ENCODE data around the gene FGF9. TPM values are rescaled to one million over a fixed set of nuclear protein-coding genes. Genes with fewer than 3 reads are reported as not detected.
A peak's percentile ranks its signal among the peaks of the same experiment; 100 is the strongest.

The FGF9 gene
- total RNA-seq (1 to 10 TPM; 6.5 to 7.3 TPM), polyA plus RNA-seq (1 to 10 TPM; 2.1 to 2.5 TPM)

DNA sequence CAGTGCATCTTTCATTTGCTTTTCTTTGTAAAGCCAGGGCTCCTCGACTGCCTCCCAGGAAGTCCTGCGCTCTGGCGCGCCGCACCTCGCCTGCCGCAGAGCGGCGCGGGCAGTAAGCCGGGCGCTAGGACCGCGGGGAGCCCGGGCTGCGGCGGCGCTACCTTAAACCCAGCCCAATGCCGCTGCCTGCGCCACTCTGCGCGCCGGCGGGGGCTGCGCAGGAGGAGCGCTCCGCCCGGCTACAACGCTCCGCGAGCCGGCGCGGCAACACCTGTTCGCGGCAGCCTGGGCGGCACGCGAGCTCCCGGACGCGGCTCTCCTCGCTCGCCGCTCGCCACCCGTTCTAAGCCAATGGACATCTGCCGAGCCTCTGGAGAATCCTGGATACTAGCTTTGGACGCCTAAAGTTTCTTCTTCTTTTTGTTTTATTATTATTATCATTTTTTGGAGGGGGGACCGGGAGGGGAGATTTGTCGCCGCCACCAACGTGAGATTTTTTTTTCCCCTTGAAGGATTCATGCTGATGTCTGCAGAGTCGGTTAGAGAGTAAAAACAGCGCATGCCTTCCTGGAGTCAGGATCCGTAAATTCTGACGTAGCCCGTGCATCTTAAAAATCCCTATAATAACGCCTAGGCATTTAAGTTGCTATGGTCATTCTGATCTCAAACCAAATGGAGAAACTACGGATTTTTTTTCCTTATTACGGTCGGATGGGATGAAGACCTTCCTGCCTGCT lies at the start of gene FGF9:
TSS of gene FGF9 (plus strand) at position 191 of the 737 bp plus-strand sequence. CDS start 840 bp downstream, outside the sequence.
- H3K4me1 ChIP-seq (ENCODE audit: insufficient read depth, low read length), result peaks cover 45% of the 10 kb centered on the region
- Mint-ChIP-seq H3K27ac (peak within 1 kb of the TSS; percentile 65 to 93 (median 89)), H3K27me3 (peaks cover 6 to 7% of the 10 kb centered on the region in 2 donors), H3K9me3 (peaks cover 0 to 2% (median 0%) of the 10 kb centered on the region in 8 donors), H3K36me3 (peaks cover 0 to 16% of the 10 kb centered on the region in 2 donors), H3K4me3 (peak within 1 kb of the TSS; percentile 89 to 98 (median 92)), H3K4me1 (peaks cover 30 to 58% (median 40%) of the 10 kb centered on the region in 4 donors)
- CTCF ChIA-PET (ENCODE audit: partially characterized antibody), result interaction anchor here (0.8 to 8.2 kb wide), 7 partner anchors 10 to 608 kb away, joined by 3 to 86 read pairs (median 5); partner anchors contain the start of gene MICU2
- intact Hi-C loops (cut with micrococcal nuclease), result loop anchor here (1.0 to 10.0 kb wide), 8 partner anchors 33 to 1706 kb away; partner anchors contain the start of genes MICU2, MRPL57, SKA3 and ZDHHC20
- H3K4me3 ChIP-seq (ENCODE audit: low read length in 2 of 2), result peak within 1 kb of the TSS; percentile 69 to 86
- H3K27me3 ChIP-seq (ENCODE audit: insufficient read depth, low read length), result peaks cover 11% of the 10 kb centered on the region
- peak within 1 kb of the TSS; percentile 19 for H3K27ac ChIP-seq (ENCODE audit: low read depth, low read length)
- no peaks in the 10 kb centered on the region for H3K9me3 ChIP-seq (ENCODE audit: control insufficient read depth in 1 of 2, low read length in 2 of 2)
- POLR2A ChIA-PET (ENCODE audit: partially characterized antibody), result interaction anchor here (0.7 to 6.9 kb wide), 10 partner anchors 25 to 767 kb away, joined by 3 to 77 read pairs (median 6); partner anchors contain the start of genes MICU2, MRPL57 and SKA3
- H3K36me3 ChIP-seq (ENCODE audit: insufficient read depth, low read length), result no peaks in the 10 kb centered on the region
- peak; percentile 83 to 89 (median 87) for DNase-seq

DNA sequence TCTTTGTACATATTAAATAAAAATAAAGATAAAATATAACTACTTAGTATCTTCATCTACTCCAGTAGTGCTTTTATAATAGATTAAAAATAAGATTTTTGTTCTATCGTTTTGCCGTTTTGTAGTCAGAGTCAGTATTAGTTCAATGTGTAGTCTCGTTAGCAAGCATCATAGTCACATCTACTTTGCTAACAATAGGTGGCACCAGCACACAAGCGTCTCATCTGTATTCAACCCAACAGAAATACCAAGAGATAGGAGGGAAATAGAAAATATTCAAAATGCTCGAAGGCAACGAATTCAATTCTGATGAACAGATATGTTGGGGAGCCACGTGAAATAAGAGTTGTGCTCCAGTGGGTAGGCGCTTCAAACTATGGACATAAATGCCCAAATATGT lies 45.5 kb upstream of the FGF9 start:
- Histone ChIP-seq H3K27me3 (ENCODE audit: insufficient read depth, low read length) (no peaks in the 10 kb centered on the region), H3K4me3 (ENCODE audit: low read length in 2 of 2) (no peak overlapping the region), H3K27ac (ENCODE audit: low read depth, low read length) (no peak overlapping the region), H3K4me1 (ENCODE audit: insufficient read depth, low read length) (no peaks in the 10 kb centered on the region), H3K36me3 (ENCODE audit: insufficient read depth, low read length) (no peaks in the 10 kb centered on the region), H3K9me3 (ENCODE audit: control insufficient read depth in 1 of 2, low read length in 2 of 2) (no peaks in the 10 kb centered on the region)
- no peaks in the 10 kb centered on the region for H3K36me3 Mint-ChIP-seq
- intact Hi-C loops (cut with micrococcal nuclease), result loop anchor here (1.0 kb wide), 1 partner anchor 653 kb away; no protein-coding TSS in a partner anchor
- H3K4me1 Mint-ChIP-seq, result peaks cover 0 to 2% (median under 1%) of the 10 kb centered on the region in 4 donors
- H3K27ac Mint-ChIP-seq, result no peak overlapping the region
- H3K9me3 Mint-ChIP-seq, result no peaks in the 10 kb centered on the region
- CTCF ChIA-PET (ENCODE audit: partially characterized antibody), result interaction anchor here (0.7 to 1.7 kb wide), 7 partner anchors 10 to 1395 kb away, joined by 3 to 9 read pairs (median 3); no protein-coding TSS in a partner anchor
- POLR2A ChIA-PET (ENCODE audit: partially characterized antibody), result no interaction called here
- peaks cover 2 to 5% of the 10 kb centered on the region in 2 donors for H3K27me3 Mint-ChIP-seq
- H3K4me3 Mint-ChIP-seq, result no peak overlapping the region
- peak in 4 of 5 donors; percentile 20 to 26 (median 25) for DNase-seq

DNA sequence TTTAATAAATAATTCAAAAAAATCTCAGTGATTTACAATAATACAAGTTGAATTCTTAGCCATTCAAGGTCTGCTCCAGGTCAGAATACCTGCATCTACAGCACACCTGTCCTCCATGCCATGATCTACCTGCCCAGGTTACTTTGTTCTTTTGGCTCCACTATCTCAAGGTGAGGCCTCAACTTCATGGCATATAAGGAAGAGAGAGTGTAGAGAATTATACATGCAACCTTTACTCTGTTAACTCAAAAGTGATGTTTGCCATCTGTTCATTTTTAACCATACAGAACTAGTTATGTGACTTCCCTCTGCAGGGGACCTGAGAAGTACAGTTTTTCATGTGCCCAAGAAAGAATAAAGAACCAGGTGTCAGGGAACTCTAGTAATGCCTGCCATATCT lies 38.7 kb upstream of the FGF9 start:
- Mint-ChIP-seq H3K4me3 (no peak overlapping the region), H3K4me1 (no peaks in the 10 kb centered on the region), H3K27me3 (peaks cover 4 to 7% of the 10 kb centered on the region in 2 donors), H3K9me3 (peaks cover 0 to 12% (median 7%) of the 10 kb centered on the region in 8 donors), H3K36me3 (no peaks in the 10 kb centered on the region), H3K27ac (no peak overlapping the region)
- DNase-seq, result no peak
- no peaks in the 10 kb centered on the region for H3K27me3 ChIP-seq (ENCODE audit: insufficient read depth, low read length)
- H3K4me1 ChIP-seq (ENCODE audit: insufficient read depth, low read length), result no peaks in the 10 kb centered on the region
- no peaks in the 10 kb centered on the region for H3K9me3 ChIP-seq (ENCODE audit: control insufficient read depth in 1 of 2, low read length in 2 of 2)
- H3K36me3 ChIP-seq (ENCODE audit: insufficient read depth, low read length), result no peaks in the 10 kb centered on the region
- H3K27ac ChIP-seq (ENCODE audit: low read depth, low read length), result no peak overlapping the region
- CTCF ChIA-PET (ENCODE audit: partially characterized antibody), result no interaction called here
- no peak overlapping the region for H3K4me3 ChIP-seq (ENCODE audit: low read length in 2 of 2)
- POLR2A ChIA-PET (ENCODE audit: partially characterized antibody), result no interaction called here
- intact Hi-C loops (cut with micrococcal nuclease), result loop anchor here (10.0 kb wide), 1 partner anchor 133 kb away; no protein-coding TSS in a partner anchor

DNA sequence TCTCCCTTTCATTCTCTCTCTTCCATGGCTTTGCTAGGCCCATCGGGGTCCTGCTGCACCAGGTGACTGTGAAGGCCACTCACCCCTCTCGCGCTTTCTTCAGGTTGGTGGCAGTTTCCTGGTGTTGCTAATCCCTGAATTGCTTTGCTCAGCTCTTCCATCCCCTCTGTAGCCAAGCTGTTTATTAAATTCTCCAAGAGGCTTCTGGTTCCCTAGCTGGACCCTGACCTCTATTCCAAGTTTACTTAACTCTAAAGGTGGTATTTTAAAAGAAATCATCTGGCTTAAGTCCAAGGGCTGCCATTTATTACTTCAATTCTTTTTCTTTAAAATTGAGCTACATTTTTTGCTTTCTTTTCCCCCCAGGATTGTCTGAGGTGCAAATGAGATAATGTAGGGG lies 34.2 kb upstream of the FGF9 start:
- DNase-seq, result no peak
- Histone ChIP-seq H3K36me3 (ENCODE audit: insufficient read depth, low read length) (no peaks in the 10 kb centered on the region), H3K27ac (ENCODE audit: low read depth, low read length) (no peak overlapping the region), H3K9me3 (ENCODE audit: control insufficient read depth in 1 of 2, low read length in 2 of 2) (no peaks in the 10 kb centered on the region), H3K4me3 (ENCODE audit: low read length in 2 of 2) (no peak overlapping the region), H3K4me1 (ENCODE audit: insufficient read depth, low read length) (no peaks in the 10 kb centered on the region), H3K27me3 (ENCODE audit: insufficient read depth, low read length) (no peaks in the 10 kb centered on the region)
- ChIA-PET CTCF (ENCODE audit: partially characterized antibody) (interaction anchor here (0.7 to 11.1 kb wide), 10 partner anchors 11 to 1380 kb away, joined by 3 to 86 read pairs (median 6); partner anchors contain the start of gene FGF9), POLR2A (ENCODE audit: partially characterized antibody) (interaction anchor here (2.2 kb wide), 1 partner anchor 34 kb away, joined by 15 read pairs; the partner anchor contains the start of gene FGF9)
- H3K9me3 Mint-ChIP-seq, result peaks cover 0 to 7% (median 2%) of the 10 kb centered on the region in 8 donors
- no peak overlapping the region for H3K4me3 Mint-ChIP-seq
- intact Hi-C loops (cut with micrococcal nuclease), result loop anchor here (10.0 kb wide), 1 partner anchor 128 kb away; no protein-coding TSS in a partner anchor
- H3K27me3 Mint-ChIP-seq, result peaks cover 4 to 8% of the 10 kb centered on the region in 2 donors
- H3K27ac Mint-ChIP-seq, result no peak overlapping the region
- peaks cover 0 to 5% (median 0%) of the 10 kb centered on the region in 4 donors for H3K4me1 Mint-ChIP-seq
- H3K36me3 Mint-ChIP-seq, result no peaks in the 10 kb centered on the region

DNA sequence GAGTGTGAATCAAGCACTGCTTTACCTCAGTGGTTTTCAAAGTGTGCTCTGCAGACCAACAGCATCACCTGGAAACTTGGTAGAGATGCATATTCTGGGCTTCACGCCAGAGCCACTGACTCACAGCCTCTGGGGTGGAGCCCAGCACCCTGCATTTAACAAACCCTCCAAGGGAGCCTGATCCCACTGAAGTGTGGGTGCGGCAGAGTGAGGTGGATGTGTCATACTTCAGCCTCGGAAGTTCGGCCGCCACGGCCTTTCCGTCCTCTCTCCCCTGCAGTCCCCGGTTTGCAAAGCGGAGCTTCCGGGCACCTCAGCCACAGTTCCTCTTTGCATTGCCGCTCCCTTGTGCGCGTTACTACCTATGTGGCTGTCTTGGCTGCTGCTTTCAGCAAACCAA lies 33.6 kb upstream of the FGF9 start:
- peak in 3 of 5 donors; percentile 4 to 60 (median 5) for DNase-seq
- Histone ChIP-seq H3K27me3 (ENCODE audit: insufficient read depth, low read length) (no peaks in the 10 kb centered on the region), H3K4me1 (ENCODE audit: insufficient read depth, low read length) (no peaks in the 10 kb centered on the region), H3K36me3 (ENCODE audit: insufficient read depth, low read length) (no peaks in the 10 kb centered on the region), H3K4me3 (ENCODE audit: low read length in 2 of 2) (no peak overlapping the region), H3K9me3 (ENCODE audit: control insufficient read depth in 1 of 2, low read length in 2 of 2) (no peaks in the 10 kb centered on the region), H3K27ac (ENCODE audit: low read depth, low read length) (no peak overlapping the region)
- no peak overlapping the region for H3K4me3 Mint-ChIP-seq
- intact Hi-C loops (cut with micrococcal nuclease), result loop anchor here (10.0 kb wide), 1 partner anchor 128 kb away; no protein-coding TSS in a partner anchor
- H3K27me3 Mint-ChIP-seq, result peaks cover 2 to 8% of the 10 kb centered on the region in 2 donors
- ChIA-PET CTCF (ENCODE audit: partially characterized antibody) (interaction anchor here (0.8 to 11.1 kb wide), 20 partner anchors 10 to 1380 kb away, joined by 3 to 86 read pairs (median 7); partner anchors contain the start of genes FGF9 and MICU2), POLR2A (ENCODE audit: partially characterized antibody) (interaction anchor here (1.5 to 2.2 kb wide), 3 partner anchors 33 to 35 kb away, joined by 5 to 15 read pairs (median 9); partner anchors contain the start of genes FGF9 and MICU2)
- H3K27ac Mint-ChIP-seq, result no peak overlapping the region
- H3K4me1 Mint-ChIP-seq, result peaks cover 0 to 5% (median 0%) of the 10 kb centered on the region in 4 donors
- peaks cover 0 to 2% (median 0%) of the 10 kb centered on the region in 8 donors for H3K9me3 Mint-ChIP-seq
- no peaks in the 10 kb centered on the region for H3K36me3 Mint-ChIP-seq

DNA sequence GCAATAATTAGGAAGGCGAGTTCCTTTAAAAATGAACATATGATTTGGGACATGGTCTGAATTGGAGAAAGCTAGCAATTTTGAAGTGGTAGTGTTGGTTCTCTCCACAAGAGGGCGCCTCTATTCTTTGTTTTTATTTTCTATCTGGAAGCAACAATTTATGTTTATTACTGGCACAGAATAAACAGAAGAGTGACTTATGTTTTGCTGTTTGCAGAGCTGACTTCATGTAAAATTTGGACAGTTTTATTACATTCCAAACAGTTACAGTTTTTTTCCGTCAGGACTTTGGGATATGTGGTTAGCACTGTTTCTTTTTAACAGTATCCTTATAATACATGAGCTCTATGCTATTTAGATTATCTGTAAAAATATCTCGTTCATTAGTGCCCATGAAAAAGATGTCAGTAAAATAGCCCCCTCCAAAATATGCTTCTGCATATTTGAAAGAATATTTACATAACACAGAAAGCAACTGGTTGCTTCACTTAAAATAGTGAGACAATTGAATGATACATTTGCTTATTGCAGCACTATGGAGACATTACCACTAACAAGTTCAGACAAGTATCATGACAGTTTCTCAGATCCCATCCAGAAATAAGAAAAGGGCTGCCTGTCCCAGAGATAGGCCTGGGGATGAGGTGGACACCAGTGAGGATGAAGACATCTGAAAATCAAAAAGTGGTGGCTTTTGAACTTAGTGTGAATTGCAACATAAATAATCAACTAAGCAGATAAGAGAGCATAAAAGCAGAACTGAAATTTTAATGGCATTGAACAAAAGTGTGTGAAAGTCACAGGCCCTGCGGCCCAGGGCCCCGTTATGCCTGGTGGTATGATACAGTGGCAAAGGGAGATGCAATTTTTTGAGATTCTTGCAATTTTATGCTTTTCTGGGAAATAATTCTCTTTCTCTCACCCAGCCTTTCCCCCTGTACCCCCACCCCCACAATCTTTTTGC lies 32.3 kb upstream of the FGF9 start:
- Mint-ChIP-seq H3K9me3 (peaks cover 0 to 2% (median 0%) of the 10 kb centered on the region in 8 donors), H3K4me1 (peaks cover 0 to 5% (median 0%) of the 10 kb centered on the region in 4 donors), H3K4me3 (no peak overlapping the region), H3K27me3 (peaks cover 2 to 7% of the 10 kb centered on the region in 2 donors), H3K27ac (peak overlapping the region in 1 of 7 donors; percentile 37), H3K36me3 (no peaks in the 10 kb centered on the region)
- intact Hi-C loops (cut with micrococcal nuclease), result loop anchor here (1.0 to 10.0 kb wide), 8 partner anchors 33 to 1119 kb away; partner anchors contain the start of gene FGF9
- H3K27me3 ChIP-seq (ENCODE audit: insufficient read depth, low read length), result no peaks in the 10 kb centered on the region
- no peak overlapping the region for H3K27ac ChIP-seq (ENCODE audit: low read depth, low read length)
- no peaks in the 10 kb centered on the region for H3K36me3 ChIP-seq (ENCODE audit: insufficient read depth, low read length)
- H3K9me3 ChIP-seq (ENCODE audit: control insufficient read depth in 1 of 2, low read length in 2 of 2), result no peaks in the 10 kb centered on the region
- peak in 4 of 5 donors; percentile 37 to 49 (median 42) for DNase-seq
- no peak overlapping the region for H3K4me3 ChIP-seq (ENCODE audit: low read length in 2 of 2)
- POLR2A ChIA-PET (ENCODE audit: partially characterized antibody), result interaction anchor here (1.3 to 2.2 kb wide), 5 partner anchors 32 to 422 kb away, joined by 4 to 15 read pairs (median 9); partner anchors contain the start of genes FGF9 and MICU2
- no peaks in the 10 kb centered on the region for H3K4me1 ChIP-seq (ENCODE audit: insufficient read depth, low read length)
- CTCF ChIA-PET (ENCODE audit: partially characterized antibody), result interaction anchor here (0.7 to 11.1 kb wide), 37 partner anchors 9 to 1378 kb away, joined by 3 to 86 read pairs (median 5); partner anchors contain the start of genes FGF9 and MICU2
